ENCODE results near the gene FAM13C. TPM values are rescaled to one million over a fixed set of nuclear protein-coding genes. Genes with fewer than 3 reads are reported as not detected.

FAM13C gene
- polyA plus RNA-seq, 2 of the 4 experiments (the other 2 are of a cell fraction) = not detected

DNA sequence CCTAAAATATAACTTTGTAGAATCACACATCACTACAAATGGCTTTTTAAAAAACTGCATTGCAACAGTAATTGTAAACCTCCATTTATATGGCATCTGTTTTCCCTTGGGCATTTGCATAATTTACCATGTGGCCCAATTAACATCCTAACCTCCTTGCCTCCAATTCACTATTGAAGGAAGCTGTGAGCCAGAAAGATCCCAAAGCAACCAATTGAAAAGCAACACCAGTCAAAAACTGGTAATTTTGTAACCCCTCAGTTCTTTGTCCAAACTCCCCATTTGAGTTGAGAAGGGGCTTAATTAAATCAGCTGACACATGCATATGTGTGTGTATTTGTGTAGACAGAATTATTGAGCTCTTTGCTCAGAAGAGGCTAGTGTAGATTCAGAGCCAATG is 90.3 kb downstream of the FAM13C start:
- no peak for ATAC-seq
- Histone ChIP-seq H3K4me1 (no peaks in the 10 kb centered on the region), H3K27ac (no peak overlapping the region), H3K9me3 (no peaks in the 10 kb centered on the region), H3K4me3 (no peak overlapping the region), H3K4me2 (no peak overlapping the region)
- ChIA-PET CTCF (no interaction called here), POLR2A (no interaction called here)
- FAIRE-seq = no peak
- no peak for DNase-seq (ENCODE audit: low read depth in 1 of 2, low spot score in 1 of 2)
- no peak for TF ChIP-seq NPAS2 (CRISPR knock-in tag; IDR thresholded peaks at IDR 0.05; ENCODE audit: borderline replicate concordance)
- TF ChIP-seq, protein P1, sequence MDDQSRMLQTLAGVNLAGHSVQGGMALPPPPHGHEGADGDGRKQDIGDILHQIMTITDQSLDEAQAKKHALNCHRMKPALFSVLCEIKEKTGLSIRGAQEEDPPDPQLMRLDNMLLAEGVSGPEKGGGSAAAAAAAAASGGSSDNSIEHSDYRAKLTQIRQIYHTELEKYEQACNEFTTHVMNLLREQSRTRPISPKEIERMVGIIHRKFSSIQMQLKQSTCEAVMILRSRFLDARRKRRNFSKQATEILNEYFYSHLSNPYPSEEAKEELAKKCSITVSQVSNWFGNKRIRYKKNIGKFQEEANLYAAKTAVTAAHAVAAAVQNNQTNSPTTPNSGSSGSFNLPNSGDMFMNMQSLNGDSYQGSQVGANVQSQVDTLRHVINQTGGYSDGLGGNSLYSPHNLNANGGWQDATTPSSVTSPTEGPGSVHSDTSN (IDR thresholded peaks at IDR 0.05) = no peak
- no peak for TF ChIP-seq CBX2 (IDR thresholded peaks at IDR 0.05; ENCODE audit: borderline replicate concordance, low read depth)
- no peak for TF ChIP-seq SREBF2 (IDR thresholded peaks at IDR 0.05)
- TF ChIP-seq CEBPB (IDR thresholded peaks at IDR 0.05) = no peak
- TF ChIP-seq, protein P2, sequence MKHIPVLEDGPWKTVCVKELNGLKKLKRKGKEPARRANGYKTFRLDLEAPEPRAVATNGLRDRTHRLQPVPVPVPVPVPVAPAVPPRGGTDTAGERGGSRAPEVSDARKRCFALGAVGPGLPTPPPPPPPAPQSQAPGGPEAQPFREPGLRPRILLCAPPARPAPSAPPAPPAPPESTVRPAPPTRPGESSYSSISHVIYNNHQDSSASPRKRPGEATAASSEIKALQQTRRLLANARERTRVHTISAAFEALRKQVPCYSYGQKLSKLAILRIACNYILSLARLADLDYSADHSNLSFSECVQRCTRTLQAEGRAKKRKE (CRISPR knock-in tag; IDR thresholded peaks at IDR 0.05; ENCODE audit: low read depth) = no peak
- TF ChIP-seq GATA3 (IDR thresholded peaks at IDR 0.05; ENCODE audit: borderline replicate concordance) = no peak
- TF ChIP-seq, protein P3, sequence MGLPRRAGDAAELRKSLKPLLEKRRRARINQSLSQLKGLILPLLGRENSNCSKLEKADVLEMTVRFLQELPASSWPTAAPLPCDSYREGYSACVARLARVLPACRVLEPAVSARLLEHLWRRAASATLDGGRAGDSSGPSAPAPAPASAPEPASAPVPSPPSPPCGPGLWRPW (IDR thresholded peaks at IDR 0.05) = no peak
- TF ChIP-seq MAZ (IDR thresholded peaks at IDR 0.05; ENCODE audit: borderline replicate concordance, low read depth, low read length) = no peak
- no peak for TF ChIP-seq HOXB5 (CRISPR knock-in tag; IDR thresholded peaks at IDR 0.05)
- TF ChIP-seq HOXB13 (CRISPR knock-in tag; IDR thresholded peaks at IDR 0.05; ENCODE audit: low read depth) = no peak

DNA sequence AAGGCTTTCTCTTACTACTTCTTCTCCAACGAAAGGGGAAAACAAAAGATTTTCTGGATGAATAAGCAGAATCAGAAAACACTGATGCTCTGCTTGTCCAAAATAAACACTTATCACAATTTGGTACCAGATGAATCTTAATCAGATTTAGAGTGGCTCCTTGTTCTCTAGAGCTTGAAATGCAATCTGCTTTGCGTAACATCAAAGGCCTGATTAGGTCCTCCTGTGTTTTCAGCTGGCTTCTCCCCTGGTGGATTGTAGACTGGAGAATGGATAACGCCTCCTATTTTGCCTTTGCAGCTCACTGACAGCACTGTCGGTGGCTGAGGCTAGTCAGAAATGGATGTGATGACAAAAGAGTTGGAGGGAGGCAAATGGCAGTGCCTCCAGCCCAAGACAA is 91.2 kb downstream of the FAM13C start:
- ATAC-seq (no peak), FAIRE-seq (no peak), DNase-seq (ENCODE audit: low read depth in 1 of 2, low spot score in 1 of 2) (no peak)
- POLR2A ChIA-PET = no interaction called here
- CTCF ChIA-PET = no interaction called here
- Histone ChIP-seq H3K4me2 (no peak overlapping the region), H3K4me1 (no peaks in the 10 kb centered on the region), H3K27ac (no peak overlapping the region), H3K9me3 (no peaks in the 10 kb centered on the region), H3K4me3 (no peak overlapping the region)
- TF ChIP-seq TP53 (CRISPR knock-in tag; IDR thresholded peaks at IDR 0.05) = no peak
- WGBS (ENCODE audit: missing lambda C conversion rate) = 8% methylated on average over 4 of the region's 4 CpGs

DNA sequence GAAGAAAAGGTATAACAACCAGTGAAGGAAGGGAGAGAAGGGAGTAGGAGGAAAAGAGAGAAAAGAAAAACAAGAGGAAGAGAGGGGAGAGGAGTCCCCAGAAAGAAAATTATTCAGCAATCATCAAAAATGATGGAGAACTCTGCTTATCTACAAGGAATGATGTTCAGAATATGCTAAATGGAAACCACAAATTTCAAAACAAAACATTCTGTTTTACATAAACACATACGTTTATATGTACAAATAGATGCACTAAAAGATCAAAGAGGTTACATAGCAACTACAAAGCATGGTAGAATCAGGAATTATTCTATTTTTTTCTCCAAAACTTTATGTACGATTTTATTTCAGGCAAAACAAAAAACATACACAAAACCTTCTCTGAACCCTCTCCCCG is 91.9 kb downstream of the FAM13C start:
- no peak for ATAC-seq
- FAIRE-seq = no peak

DNA sequence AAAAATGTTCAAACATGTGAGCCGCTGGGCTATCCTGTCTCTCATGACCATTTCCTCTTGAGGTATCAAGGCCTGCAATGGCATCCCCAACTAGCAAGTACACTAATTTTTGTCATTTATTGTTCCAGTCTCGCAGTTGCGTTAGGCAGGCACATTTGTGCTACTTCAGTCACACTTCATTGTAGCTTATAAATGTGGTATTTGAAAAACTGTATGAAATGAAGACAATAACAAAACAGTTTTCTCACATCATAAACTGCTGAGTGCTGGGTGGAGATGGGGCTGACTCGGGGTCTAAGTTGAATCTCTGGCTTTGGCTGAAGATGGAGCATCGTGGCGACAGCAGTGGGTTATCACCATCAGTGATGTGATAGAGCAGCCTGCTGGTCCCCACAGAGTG is 92.7 kb downstream of the FAM13C start:
- FAIRE-seq (no peak), DNase-seq (ENCODE audit: low read depth in 1 of 2, low spot score in 1 of 2) (no peak), ATAC-seq (no peak)
- Histone ChIP-seq H3K4me3 (no peak overlapping the region), H3K9me3 (no peaks in the 10 kb centered on the region), H3K4me2 (no peak overlapping the region), H3K27ac (no peak overlapping the region), H3K4me1 (no peaks in the 10 kb centered on the region)
- 26% methylated on average over 6 of the region's 6 CpGs for WGBS (ENCODE audit: missing lambda C conversion rate)
- TF ChIP-seq, protein P4, sequence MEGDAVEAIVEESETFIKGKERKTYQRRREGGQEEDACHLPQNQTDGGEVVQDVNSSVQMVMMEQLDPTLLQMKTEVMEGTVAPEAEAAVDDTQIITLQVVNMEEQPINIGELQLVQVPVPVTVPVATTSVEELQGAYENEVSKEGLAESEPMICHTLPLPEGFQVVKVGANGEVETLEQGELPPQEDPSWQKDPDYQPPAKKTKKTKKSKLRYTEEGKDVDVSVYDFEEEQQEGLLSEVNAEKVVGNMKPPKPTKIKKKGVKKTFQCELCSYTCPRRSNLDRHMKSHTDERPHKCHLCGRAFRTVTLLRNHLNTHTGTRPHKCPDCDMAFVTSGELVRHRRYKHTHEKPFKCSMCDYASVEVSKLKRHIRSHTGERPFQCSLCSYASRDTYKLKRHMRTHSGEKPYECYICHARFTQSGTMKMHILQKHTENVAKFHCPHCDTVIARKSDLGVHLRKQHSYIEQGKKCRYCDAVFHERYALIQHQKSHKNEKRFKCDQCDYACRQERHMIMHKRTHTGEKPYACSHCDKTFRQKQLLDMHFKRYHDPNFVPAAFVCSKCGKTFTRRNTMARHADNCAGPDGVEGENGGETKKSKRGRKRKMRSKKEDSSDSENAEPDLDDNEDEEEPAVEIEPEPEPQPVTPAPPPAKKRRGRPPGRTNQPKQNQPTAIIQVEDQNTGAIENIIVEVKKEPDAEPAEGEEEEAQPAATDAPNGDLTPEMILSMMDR (IDR thresholded peaks at IDR 0.05) = no peak
- POLR2A ChIA-PET = no interaction called here
- CTCF ChIA-PET = no interaction called here

More for the DNA sequence above, 91.9 kb downstream of the FAM13C start:
- no peak overlapping the region for H3K4me3 ChIP-seq
- ChIA-PET POLR2A (no interaction called here), CTCF (no interaction called here)
- no peak for TF ChIP-seq POLR2A (IDR thresholded peaks at IDR 0.05; ENCODE audit: low read length)
- no peak overlapping the region for H3K4me2 ChIP-seq
- no peaks in the 10 kb centered on the region for H3K4me1 ChIP-seq
- under 1% methylated on average over 3 of the region's 3 CpGs for WGBS (ENCODE audit: missing lambda C conversion rate)
- no peak overlapping the region for H3K27ac ChIP-seq
- H3K9me3 ChIP-seq = no peaks in the 10 kb centered on the region
- DNase-seq (ENCODE audit: low read depth in 1 of 2, low spot score in 1 of 2) = no peak

DNA sequence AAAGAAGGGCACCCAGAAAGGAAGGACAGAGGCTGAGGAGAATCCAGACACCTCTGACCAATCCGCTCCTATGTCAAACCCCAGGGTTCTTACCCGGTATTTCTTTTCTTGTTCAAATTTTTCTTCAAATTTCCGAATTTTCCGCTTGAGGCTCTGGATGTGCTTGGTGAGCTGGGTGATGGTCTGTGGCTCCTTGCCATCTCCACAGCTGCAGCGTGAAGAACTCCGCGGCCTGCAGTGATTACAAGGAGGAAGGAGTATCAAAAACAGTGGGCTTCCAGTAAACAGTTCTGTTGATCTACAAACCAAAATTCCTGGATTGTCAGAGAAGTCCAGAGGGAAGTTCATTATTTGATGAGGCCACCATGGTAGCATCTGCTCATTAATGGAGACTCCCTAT is 93.9 kb downstream of the FAM13C start:
- Histone ChIP-seq H3K4me2 (no peak overlapping the region), H3K4me1 (no peaks in the 10 kb centered on the region), H3K4me3 (no peak overlapping the region), H3K9me3 (no peaks in the 10 kb centered on the region), H3K27ac (no peak overlapping the region)
- ATAC-seq (no peak), DNase-seq (ENCODE audit: low read depth in 1 of 2, low spot score in 1 of 2) (no peak), FAIRE-seq (no peak)
- CTCF ChIA-PET = no interaction called here
- POLR2A ChIA-PET = no interaction called here
- WGBS (ENCODE audit: missing lambda C conversion rate) = 39% methylated on average over 7 of the region's 7 CpGs
- TF ChIP-seq MAZ (IDR thresholded peaks at IDR 0.05; ENCODE audit: borderline replicate concordance, low read depth, low read length) = no peak
- no peak for TF ChIP-seq SMC3 (IDR thresholded peaks at IDR 0.05)
- no peak for TF ChIP-seq EHMT2 (IDR thresholded peaks at IDR 0.05; ENCODE audit: low read depth)
- TF ChIP-seq EP300 (IDR thresholded peaks at IDR 0.05) = no peak
- TF ChIP-seq KDM5A (IDR thresholded peaks at IDR 0.05) = no peak
- TF ChIP-seq EHF (CRISPR knock-in tag; IDR thresholded peaks at IDR 0.05) = no peak
- no peak for TF ChIP-seq PHF8 (IDR thresholded peaks at IDR 0.05; ENCODE audit: borderline replicate concordance, low read depth)
- no peak for TF ChIP-seq SREBF2 (IDR thresholded peaks at IDR 0.05)
- no peak for TF ChIP-seq CBX8 (IDR thresholded peaks at IDR 0.05)
- TF ChIP-seq ESRRA (IDR thresholded peaks at IDR 0.05; ENCODE audit: borderline replicate concordance, low read length) = no peak
- no peak for TF ChIP-seq NR3C1 (IDR thresholded peaks at IDR 0.05)
- no peak for TF ChIP-seq RFX5 (IDR thresholded peaks at IDR 0.05)
- TF ChIP-seq HOXA7 (CRISPR knock-in tag; IDR thresholded peaks at IDR 0.05) = no peak
- TF ChIP-seq MYC (IDR thresholded peaks at IDR 0.05; ENCODE audit: borderline replicate concordance, low read length) = no peak
- TF ChIP-seq BHLHE40 (IDR thresholded peaks at IDR 0.05; ENCODE audit: low read depth, low read length) = no peak
